HUES64 (cell line): ENCODE results near the gene FLII.

Experiments used
- H3K27ac ChIP-seq: 2 replicates; pipeline ENCODE4 v1.7.0; 2013; ENCODE audit warnings: low read depth, low read length, inconsistent platforms
- H3K27me3 ChIP-seq: 2 replicates; pipeline ENCODE4 v1.6.1; 2013; ENCODE audit warnings: mild to moderate bottlenecking, low read length; ENCODE audit not compliant: insufficient read depth
- H3K36me3 ChIP-seq: 2 replicates; pipeline ENCODE4 v1.6.1; 2013; ENCODE audit warnings: mild to moderate bottlenecking, low read length; ENCODE audit not compliant: insufficient read depth
- H3K4me1 ChIP-seq: 2 replicates; pipeline ENCODE4 v1.6.1; 2013; ENCODE audit warnings: mild to moderate bottlenecking, low read length, moderate library complexity; ENCODE audit not compliant: insufficient read depth
- H3K4me3 ChIP-seq: 2 replicates; pipeline ENCODE4 v1.5.1; 2013; ENCODE audit warnings: mild to moderate bottlenecking, low read length, moderate library complexity
- H3K9ac ChIP-seq: 2 replicates; pipeline ENCODE4 v1.6.1; 2013; ENCODE audit warnings: mild to moderate bottlenecking, low read depth, low read length
- H3K9me3 ChIP-seq: 2 replicates; pipeline ENCODE4 v1.6.1; 2013; ENCODE audit warnings: low read depth, low read length; ENCODE audit not compliant: insufficient read depth
- WGBS: fragments of 150-250, 120-280 bp; methylation state at CpG from one replicate; pipeline ENCODE4 v1.1.7; 2013; ENCODE audit warnings: missing lambda C conversion rate; 5-methylcytosine and 5-hydroxymethylcytosine counted together

Gene FLII

DNA sequence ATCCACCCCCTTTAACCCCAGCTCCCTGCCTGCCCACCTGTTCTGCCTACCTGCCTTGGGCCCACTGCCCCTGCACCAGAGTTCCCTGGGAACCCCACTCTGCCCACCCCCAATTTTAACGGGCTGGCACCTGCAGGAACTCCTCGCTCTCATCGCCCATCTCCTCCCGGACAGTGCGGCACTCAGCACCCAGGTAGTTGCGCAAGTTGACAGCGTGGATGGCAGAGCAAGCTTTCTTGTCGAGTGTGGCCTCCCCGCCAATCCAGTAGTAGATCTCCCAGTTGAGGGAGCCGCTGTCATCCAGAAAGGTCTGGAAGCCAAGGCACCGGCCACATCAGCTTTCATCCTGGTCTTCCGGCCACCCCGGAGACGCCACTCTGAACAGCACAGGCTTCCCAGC, 7.8 kb downstream of the FLII start:
- H3K4me3 ChIP-seq, result no peak overlapping the region
- WGBS, result 94% methylated on average over 14 of the region's 14 CpGs
- H3K9ac ChIP-seq, result no peak overlapping the region
- H3K27ac ChIP-seq, result no peak overlapping the region
- H3K27me3 ChIP-seq, result no peaks in the 10 kb centered on the region
- H3K4me1 ChIP-seq, result 0 out of 2 replicates have a peak, but pooled peaks cover 5% of the 10 kb centered on the region
- H3K9me3 ChIP-seq, result no peaks in the 10 kb centered on the region
- peaks cover 81% of the 10 kb centered on the region for H3K36me3 ChIP-seq

DNA sequence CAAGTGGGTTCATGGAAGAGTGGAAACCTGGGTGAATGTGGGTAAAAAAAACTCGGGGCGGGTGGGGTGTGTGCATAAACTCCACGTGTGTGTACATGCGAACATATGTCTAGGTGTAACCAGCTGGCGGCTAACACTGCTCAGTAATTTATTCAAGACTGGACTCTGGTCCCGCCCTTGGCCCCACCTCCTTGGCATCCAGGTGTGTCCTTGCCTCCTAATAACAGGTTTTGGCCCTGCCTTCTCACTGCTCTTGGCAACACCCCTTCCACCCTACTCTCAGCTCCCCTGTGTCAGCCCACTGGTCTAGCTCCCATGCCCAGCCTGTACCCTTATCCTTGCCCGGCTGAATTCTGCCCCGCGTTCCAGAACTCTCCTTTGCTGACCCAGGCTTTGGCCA, 8.3 kb downstream of the FLII start:
- Histone ChIP-seq H3K9me3 (no peaks in the 10 kb centered on the region), H3K9ac (no peak overlapping the region), H3K4me1 (0 out of 2 replicates have a peak, but pooled peaks cover 5% of the 10 kb centered on the region), H3K36me3 (peaks cover 81% of the 10 kb centered on the region), H3K4me3 (no peak overlapping the region), H3K27me3 (no peaks in the 10 kb centered on the region), H3K27ac (no peak overlapping the region)
- WGBS, result 95% methylated on average over 9 of the region's 9 CpGs

DNA sequence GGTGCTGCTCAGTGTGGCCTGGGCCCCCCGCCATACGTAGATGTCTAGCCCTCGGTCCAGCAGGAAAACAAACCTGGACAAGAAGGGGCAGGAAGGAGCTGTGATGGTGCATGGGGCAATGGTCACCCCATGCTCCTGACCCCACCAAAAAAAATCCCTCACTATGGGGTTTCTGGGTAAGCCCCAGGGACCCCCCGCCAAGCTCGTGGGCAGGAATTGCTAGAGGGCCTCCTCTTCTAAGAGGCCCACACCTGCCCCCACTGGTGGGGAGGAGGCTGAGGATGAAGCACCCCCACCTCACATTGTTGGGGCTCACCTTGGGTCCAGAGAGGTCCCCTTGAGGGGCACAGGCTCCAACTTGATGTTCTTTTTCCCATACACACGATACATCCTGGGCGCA, 9.7 kb downstream of the FLII start:
- 97% methylated on average over 7 of the region's 7 CpGs for WGBS
- H3K36me3 ChIP-seq, result peaks cover 76% of the 10 kb centered on the region
- H3K4me3 ChIP-seq, result no peak overlapping the region
- no peaks in the 10 kb centered on the region for H3K27me3 ChIP-seq
- H3K9me3 ChIP-seq, result no peaks in the 10 kb centered on the region
- no peak overlapping the region for H3K9ac ChIP-seq
- no peak overlapping the region for H3K27ac ChIP-seq
- H3K4me1 ChIP-seq, result 0 out of 2 replicates have a peak, but pooled peaks cover 5% of the 10 kb centered on the region

DNA sequence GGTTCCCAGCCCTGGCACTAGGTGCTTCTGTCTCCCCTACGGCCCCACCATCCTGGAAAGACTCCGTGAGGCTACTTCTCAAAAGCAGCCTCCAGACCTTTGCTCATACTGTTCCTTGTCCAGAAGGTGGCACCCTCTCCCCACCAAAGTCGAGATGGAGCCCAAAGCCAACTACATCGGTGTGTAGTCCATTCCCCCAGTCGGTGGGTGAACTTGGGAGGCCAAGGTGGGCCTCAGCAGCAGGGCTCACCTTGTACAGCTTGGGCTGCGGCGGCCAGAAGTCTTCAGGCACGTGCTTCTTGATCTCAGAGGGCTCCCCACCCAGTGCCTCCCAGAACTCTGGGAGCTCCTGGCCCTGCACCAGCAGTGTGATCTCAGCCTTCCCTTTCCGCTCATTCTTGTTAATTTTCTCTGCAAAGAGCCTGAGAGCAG, 10.2 kb downstream of the FLII start:
- 0 out of 2 replicates have a peak, but pooled peaks cover 5% of the 10 kb centered on the region for H3K4me1 ChIP-seq
- H3K36me3 ChIP-seq, result peaks cover 76% of the 10 kb centered on the region
- no peak overlapping the region; the same call in 1 of the 2 replicates for H3K27ac ChIP-seq
- H3K27me3 ChIP-seq, result no peaks in the 10 kb centered on the region
- H3K9ac ChIP-seq, result no peak overlapping the region
- no peak overlapping the region for H3K4me3 ChIP-seq
- no peaks in the 10 kb centered on the region for H3K9me3 ChIP-seq
- WGBS, result 55% methylated on average over 9 of the region's 9 CpGs

DNA sequence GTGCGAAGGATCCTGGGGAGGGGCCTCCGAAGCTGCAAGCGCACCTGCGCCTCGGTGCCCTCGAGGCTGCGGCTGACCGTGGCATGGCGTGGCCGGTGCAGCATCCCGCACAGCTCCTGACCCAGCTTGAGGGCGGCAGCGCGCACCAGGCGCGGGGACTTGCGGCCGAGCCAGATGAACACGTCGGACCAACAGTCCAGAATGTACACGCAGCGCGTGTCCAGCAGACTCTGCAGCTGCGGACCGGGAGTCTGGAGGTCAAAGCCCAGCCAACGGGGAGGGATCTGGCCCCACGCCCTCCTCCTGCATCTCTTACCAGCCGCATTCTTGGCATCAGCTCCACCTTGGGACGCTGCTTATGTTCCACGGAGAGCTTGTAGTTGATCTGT, 10.9 kb downstream of the FLII start:
- no peak overlapping the region for H3K9ac ChIP-seq
- 89% methylated on average over 30 of the region's 30 CpGs for WGBS
- no peaks in the 10 kb centered on the region for H3K27me3 ChIP-seq
- H3K36me3 ChIP-seq, result peaks cover 74% of the 10 kb centered on the region
- H3K4me3 ChIP-seq, result peak overlapping the region; percentile 65; the same call in 1 of the 2 replicates
- H3K27ac ChIP-seq, result peak overlapping the region; percentile 54; the same call in 1 of the 2 replicates
- H3K9me3 ChIP-seq, result no peaks in the 10 kb centered on the region
- H3K4me1 ChIP-seq, result 0 out of 2 replicates have a peak, but pooled peaks cover 5% of the 10 kb centered on the region

DNA sequence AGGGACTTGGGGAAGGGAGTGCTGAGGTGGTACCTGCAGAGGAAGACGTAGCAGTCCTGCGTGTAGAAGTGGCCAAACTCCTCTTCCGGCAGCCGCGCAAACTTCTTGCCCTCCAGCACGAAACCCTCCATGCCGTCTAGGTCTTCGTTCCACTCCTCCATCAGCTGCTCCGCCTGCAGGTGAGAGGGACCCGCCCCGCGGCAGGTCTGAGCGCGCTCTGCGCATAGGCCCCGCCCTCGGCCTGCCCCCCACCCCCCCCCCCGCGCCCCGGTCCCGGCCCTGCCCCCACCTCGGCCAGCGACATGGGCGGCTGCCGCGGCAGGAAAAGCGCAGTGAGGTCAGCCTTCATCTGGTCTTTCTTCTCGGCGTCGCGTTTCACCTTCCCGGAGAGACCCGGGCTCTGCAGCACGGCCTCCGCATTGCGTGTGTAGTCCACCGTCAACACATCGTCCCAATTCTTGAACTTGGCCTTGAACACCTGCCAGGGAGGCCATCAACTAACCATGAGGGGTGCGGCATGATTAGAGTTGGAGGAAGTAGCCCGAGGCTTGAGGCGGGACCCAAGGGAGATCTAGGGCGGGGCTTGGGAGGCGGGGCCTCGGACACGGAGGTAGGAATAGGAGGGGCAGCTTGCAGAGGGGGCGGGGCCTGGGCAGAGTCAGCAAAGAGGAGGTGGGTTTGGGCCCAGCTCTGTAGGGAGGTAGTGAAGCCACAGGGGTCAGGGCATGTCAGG, 11.5 kb downstream of the FLII start:
- Histone ChIP-seq H3K27me3 (no peaks in the 10 kb centered on the region), H3K36me3 (peaks cover 74% of the 10 kb centered on the region), H3K9ac (peak overlapping the region; percentile 80)

DNA sequence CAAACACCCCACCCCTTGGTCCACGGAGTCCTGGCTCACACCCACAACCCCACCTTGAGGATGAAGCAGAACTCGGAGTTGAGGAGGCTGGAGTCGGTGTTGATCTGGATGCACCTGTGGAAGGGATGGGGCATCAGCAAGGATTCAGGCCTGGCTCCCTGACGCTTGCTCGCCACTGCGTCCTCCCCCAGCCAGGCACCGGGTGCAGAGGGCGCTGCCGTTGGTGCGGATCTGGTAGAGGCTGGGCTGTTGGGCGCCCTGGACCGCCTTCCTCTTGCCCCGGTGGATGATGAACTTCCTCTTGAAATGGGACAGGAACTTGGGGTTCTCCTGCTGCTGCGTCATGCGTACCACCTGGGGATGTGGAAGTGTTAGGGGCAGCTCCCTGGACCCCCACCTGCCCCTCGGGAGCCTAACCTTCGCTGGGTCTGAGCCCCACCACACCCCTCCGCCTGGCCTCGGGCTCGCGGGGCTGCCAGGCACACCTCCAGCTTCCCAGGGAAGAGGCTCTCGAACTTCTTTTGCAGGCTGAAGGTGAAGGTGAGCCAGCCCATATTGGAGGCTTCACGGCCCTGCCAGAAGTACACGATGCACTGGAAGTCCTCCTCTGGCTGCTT, 12.3 kb downstream of the FLII start:
- no peak overlapping the region for H3K27ac ChIP-seq
- H3K9ac ChIP-seq, result peak overlapping the region; percentile 56
- H3K9me3 ChIP-seq, result no peaks in the 10 kb centered on the region
- peak overlapping the region; percentile 65 for H3K4me3 ChIP-seq
- 0 out of 2 replicates have a peak, but pooled peaks cover 5% of the 10 kb centered on the region for H3K4me1 ChIP-seq
- H3K27me3 ChIP-seq, result no peaks in the 10 kb centered on the region
- 93% methylated on average over 23 of the region's 24 CpGs for WGBS
- peaks cover 74% of the 10 kb centered on the region for H3K36me3 ChIP-seq

More for the DNA sequence above, 11.5 kb downstream of the FLII start:
- Histone ChIP-seq H3K4me1 (0 out of 2 replicates have a peak, but pooled peaks cover 5% of the 10 kb centered on the region), H3K27ac (peak overlapping the region; percentile 96; the same call in 1 of the 2 replicates), H3K9me3 (no peaks in the 10 kb centered on the region), H3K4me3 (peak overlapping the region; percentile 65)
- 11% methylated on average over 36 of the region's 46 CpGs for WGBS

DNA sequence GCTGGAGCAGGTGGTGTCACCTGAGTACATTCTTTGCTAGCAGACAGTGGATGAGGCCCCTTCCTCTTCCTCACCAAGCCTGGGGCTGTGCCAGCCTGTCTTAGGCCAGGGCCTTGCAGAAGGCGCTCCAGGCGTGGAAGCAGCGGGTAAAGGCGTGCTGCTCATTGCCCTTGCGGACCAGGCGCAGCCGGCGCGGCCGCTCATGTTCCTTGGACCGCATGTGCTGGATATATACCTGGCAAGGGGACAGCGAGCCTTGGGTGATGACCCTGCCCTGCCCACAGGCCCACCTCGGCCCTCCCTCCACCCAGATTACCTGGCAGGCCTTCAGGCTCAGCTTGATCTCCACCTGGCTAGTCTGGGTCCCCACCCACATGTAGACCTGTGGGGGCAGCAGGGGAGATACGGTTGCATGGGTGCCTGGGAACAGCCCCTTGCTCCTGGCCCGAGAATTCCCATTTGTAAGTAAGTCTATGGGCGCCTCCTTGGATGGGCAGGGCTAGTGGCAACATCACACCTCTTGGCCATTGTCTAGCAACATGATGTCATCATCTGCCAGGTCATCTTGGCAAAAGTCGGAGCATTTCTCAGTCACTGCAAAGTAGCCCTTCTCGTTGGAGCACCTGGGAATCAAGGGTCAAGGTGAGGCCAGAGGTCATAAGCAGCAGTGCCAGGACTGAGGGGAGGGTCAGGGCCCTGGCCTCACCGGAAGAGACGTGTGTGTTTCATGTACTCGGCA, 13.3 kb downstream of the FLII start:
- no peak overlapping the region for H3K4me3 ChIP-seq
- peaks cover 73% of the 10 kb centered on the region for H3K36me3 ChIP-seq
- H3K27me3 ChIP-seq, result no peaks in the 10 kb centered on the region
- H3K9me3 ChIP-seq, result no peaks in the 10 kb centered on the region
- no peak overlapping the region for H3K27ac ChIP-seq
- 93% methylated on average over 21 of the region's 21 CpGs for WGBS
- H3K9ac ChIP-seq, result no peak overlapping the region
- H3K4me1 ChIP-seq, result 0 out of 2 replicates have a peak, but pooled peaks cover 5% of the 10 kb centered on the region

DNA sequence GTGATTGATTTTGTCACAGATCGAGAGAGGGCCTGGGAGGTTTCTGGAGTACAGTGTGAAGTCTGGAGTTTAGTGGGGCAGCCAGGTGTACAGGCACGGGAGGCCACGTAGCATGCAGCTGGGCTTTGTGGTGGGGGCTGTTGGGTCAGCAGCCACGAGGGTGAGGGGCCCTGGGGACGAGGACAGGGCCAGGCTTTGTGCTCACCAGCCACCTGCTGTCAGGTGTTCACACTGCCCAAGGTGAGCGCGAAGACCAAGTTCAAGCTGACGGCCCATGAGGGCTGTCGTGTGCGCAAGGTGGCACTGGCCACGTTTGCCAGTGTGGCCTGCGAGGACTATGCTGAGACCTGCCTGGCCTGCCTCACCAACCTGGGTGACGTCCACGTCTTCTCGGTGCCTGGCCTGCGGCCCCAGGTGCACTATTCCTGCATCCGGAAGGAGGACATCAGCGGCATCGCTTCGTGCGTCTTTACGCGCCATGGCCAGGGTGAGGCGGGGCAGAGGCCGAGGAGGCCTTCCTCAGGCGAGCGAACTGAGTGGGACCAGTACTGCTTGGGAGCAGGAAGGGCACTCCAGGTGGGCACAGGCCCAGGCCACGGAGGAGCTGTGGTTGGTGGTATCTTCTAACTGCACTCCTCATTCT, 17.2 kb downstream of the FLII start:
- Histone ChIP-seq H3K27me3 (no peaks in the 10 kb centered on the region), H3K27ac (no peak overlapping the region), H3K9ac (no peak overlapping the region), H3K4me3 (no peak overlapping the region), H3K9me3 (no peaks in the 10 kb centered on the region), H3K4me1 (no peaks in the 10 kb centered on the region), H3K36me3 (peaks cover 88% of the 10 kb centered on the region)
- WGBS, result 91% methylated on average over 28 of the region's 28 CpGs

DNA sequence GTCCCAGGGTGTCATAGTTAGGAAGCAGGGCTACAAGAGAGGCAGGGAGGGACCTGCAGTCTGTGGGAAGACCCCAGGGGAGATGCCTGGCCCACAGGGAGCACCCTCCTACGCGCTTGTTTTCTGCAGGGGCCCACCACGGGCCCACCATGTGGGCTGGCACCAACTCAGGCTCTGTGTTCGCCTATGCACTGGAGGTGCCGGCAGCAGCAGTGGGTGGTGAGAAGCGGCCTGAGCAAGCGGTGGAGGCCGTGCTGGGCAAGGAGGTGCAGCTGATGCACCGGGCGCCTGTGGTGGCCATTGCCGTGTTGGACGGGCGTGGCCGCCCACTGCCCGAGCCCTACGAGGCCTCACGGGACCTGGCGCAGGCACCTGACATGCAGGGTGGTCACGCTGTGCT, 18.1 kb downstream of the FLII start:
- no peak overlapping the region for H3K27ac ChIP-seq
- H3K4me3 ChIP-seq, result no peak overlapping the region
- H3K36me3 ChIP-seq, result peaks cover 88% of the 10 kb centered on the region
- H3K9me3 ChIP-seq, result no peaks in the 10 kb centered on the region
- no peak overlapping the region for H3K9ac ChIP-seq
- no peaks in the 10 kb centered on the region for H3K27me3 ChIP-seq
- 95% methylated on average over 19 of the region's 19 CpGs for WGBS
- H3K4me1 ChIP-seq, result no peaks in the 10 kb centered on the region
